Activated naive CD8-positive, alpha-beta T cell treated with anti-CD3 and anti-CD28 coated beads, Interleukin-2, amount 10 ng/mL, durations not matched to agents 7 days and 5 days (primary cell): ENCODE data around the gene TWF2. TPM values are rescaled to one million over a fixed set of nuclear protein-coding genes. Genes with fewer than 3 reads are reported as not detected.
"Not testable (repeated sequence)": the region's sequence is repeated elsewhere in the genome, so short reads cannot be mapped to it uniquely, and the experiment has no call there.

Experiments
- ATAC-seq: fragments of 150-1000 bp; cut with Tn5 transposase; one replicate; pipeline ENCODE4 v1.10.0; 2021; ENCODE audit warnings: low read depth, moderate library complexity
- POLR2A ChIA-PET: fragments of 350-600 bp; sonication (Branson Sonifier 250); formaldehyde crosslinking; loops from one replicate; lab custom pipeline; 2021; ENCODE audit warnings: antibody characterized with exemption; lab: Charles Lee
- DNase-seq: peaks from one replicate; pipeline ENCODE4 v3.0.0; 2021
- H3K27ac Mint-ChIP-seq: one replicate; pipeline ENCODE4 v1.8.0; 2022; ENCODE audit warnings: mild to moderate bottlenecking, mixed read lengths
- H3K27me3 Mint-ChIP-seq: one replicate; pipeline ENCODE4 v1.8.0; 2022; ENCODE audit warnings: mild to moderate bottlenecking, moderate library complexity, mixed read lengths
- H3K36me3 Mint-ChIP-seq: one replicate; pipeline ENCODE4 v1.8.0; 2021; ENCODE audit warnings: mild to moderate bottlenecking, mixed read lengths
- H3K4me1 Mint-ChIP-seq: one replicate; pipeline ENCODE4 v1.8.0; 2021; ENCODE audit warnings: mixed read lengths
- H3K4me3 Mint-ChIP-seq: one replicate; pipeline ENCODE4 v1.8.0; 2022; ENCODE audit warnings: mild to moderate bottlenecking, moderate library complexity, mixed read lengths
- H3K9me3 Mint-ChIP-seq: one replicate; pipeline ENCODE4 v1.8.0; 2021; ENCODE audit warnings: mixed read lengths
- total RNA-seq, 2 experiments: library from RNA; stranded (reverse); gene quantifications; one replicate each; pipeline ENCODE4 v1.2.3, GENCODE V29; 2021

TWF2 gene
- total RNA-seq, result 100 to 1,000 TPM; 118 to 122 TPM

GRCh38 chr3:52238761-52239701, at the start of gene TWF2:
Gene TWF2, minus strand, starts transcription at chr3:52239158. Its CDS starts 142 bp downstream, at chr3:52239016.
- Mint-ChIP-seq H3K27ac (peak within 1 kb of the TSS; percentile 96), H3K36me3 (peaks cover 19% of the 10 kb centered on the region), H3K4me3 (peak within 1 kb of the TSS; percentile 99), H3K4me1 (peaks cover 57% of the 10 kb centered on the region), H3K9me3 (no peaks in the 10 kb centered on the region), H3K27me3 (no peaks in the 10 kb centered on the region)
- ATAC-seq (peak; percentile 72), DNase-seq (peak; percentile 98)
- POLR2A ChIA-PET, result interaction anchor here (0.6 to 30.7 kb wide), 7 partner anchors 13 to 128 kb away, joined by 3 to 1053 read pairs (median 4); partner anchors contain the start of genes GLYCTK, TLR9 and WDR82

GRCh38 chr3:52288674-52289073, 49.7 kb upstream of the TWF2 start:
- Mint-ChIP-seq H3K27me3 (no peaks in the 10 kb centered on the region), H3K27ac (peak overlapping the region; percentile 100), H3K4me3 (peak overlapping the region; percentile 98), H3K4me1 (peaks cover 42% of the 10 kb centered on the region), H3K9me3 (no peaks in the 10 kb centered on the region), H3K36me3 (peaks cover 9% of the 10 kb centered on the region)
- POLR2A ChIA-PET, result interaction anchor here (0.9 to 25.1 kb wide), 7 partner anchors 10 to 69 kb away, joined by 3 to 1053 read pairs (median 7); partner anchors contain the start of genes PPM1M, TWF2 and WDR82
- no peak for DNase-seq
- ATAC-seq, result no peak

DNA sequence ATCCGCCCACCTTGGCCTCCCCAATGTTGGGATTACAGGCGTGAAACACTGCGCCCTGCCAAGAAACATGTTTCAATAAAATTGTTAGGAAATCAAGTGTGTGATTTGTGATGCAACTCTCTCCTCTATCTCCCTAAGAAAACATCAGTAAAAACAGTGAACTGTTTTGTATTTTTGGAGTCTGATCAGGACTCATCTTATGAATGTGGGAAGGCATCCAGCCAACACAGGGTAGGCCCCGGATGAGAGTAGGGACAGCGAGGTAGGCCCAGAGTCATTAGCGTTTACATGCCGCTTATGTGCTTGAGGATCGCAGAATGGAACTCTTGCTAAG, 47.8 kb upstream of the TWF2 start:
- POLR2A ChIA-PET, result interaction anchor here (1.4 to 25.1 kb wide), 3 partner anchors 8 to 64 kb away, joined by 10 to 1053 read pairs (median 63); partner anchors contain the start of genes PPM1M, TWF2 and WDR82
- peaks cover 49% of the 10 kb centered on the region for H3K4me1 Mint-ChIP-seq
- H3K27me3 Mint-ChIP-seq, result no peaks in the 10 kb centered on the region
- peak overlapping the region; percentile 100 for H3K27ac Mint-ChIP-seq
- ATAC-seq (no peak), DNase-seq (peak; percentile 12)
- H3K36me3 Mint-ChIP-seq, result peaks cover 9% of the 10 kb centered on the region
- no peaks in the 10 kb centered on the region for H3K9me3 Mint-ChIP-seq
- peak overlapping the region; percentile 98 for H3K4me3 Mint-ChIP-seq

GRCh38 chr3:52284051-52284450, 45.1 kb upstream of the TWF2 start:
- peak; percentile 27 for DNase-seq
- not testable (repeated sequence) for H3K9me3 Mint-ChIP-seq, H3K4me3 Mint-ChIP-seq

DNA sequence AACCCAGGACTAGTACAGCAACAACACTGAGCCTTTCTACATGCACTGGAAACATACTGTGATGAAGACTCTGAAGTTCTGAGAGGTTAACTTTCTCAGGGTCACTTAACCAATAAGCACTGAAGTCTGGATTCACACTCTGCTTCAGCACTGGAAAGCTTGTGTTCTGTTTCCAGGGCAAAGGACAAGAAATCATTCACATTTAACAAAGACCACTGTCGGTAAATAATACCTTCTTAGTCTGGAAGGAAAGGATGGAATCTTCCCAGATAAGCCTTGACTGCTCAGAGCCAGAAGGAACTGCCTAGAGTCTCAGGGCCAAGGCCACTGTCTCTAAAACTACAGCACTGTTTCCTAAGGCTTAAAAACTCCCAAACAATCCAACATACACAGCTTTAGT, 44.3 kb upstream of the TWF2 start:
- H3K27me3 Mint-ChIP-seq, result no peaks in the 10 kb centered on the region
- H3K4me1 Mint-ChIP-seq, result peaks cover 51% of the 10 kb centered on the region
- ATAC-seq (no peak), DNase-seq (no peak)
- H3K4me3 Mint-ChIP-seq, result no peak overlapping the region
- POLR2A ChIA-PET, result interaction anchor here (0.8 to 25.1 kb wide), 2 partner anchors 38 to 61 kb away, joined by 3 to 1053 read pairs; partner anchors contain the start of genes PPM1M and TWF2
- peaks cover 12% of the 10 kb centered on the region for H3K36me3 Mint-ChIP-seq
- H3K27ac Mint-ChIP-seq, result peak overlapping the region; percentile 82
- no peaks in the 10 kb centered on the region for H3K9me3 Mint-ChIP-seq

More at GRCh38 chr3:52284051-52284450, 45.1 kb upstream of the TWF2 start:
- Mint-ChIP-seq H3K4me1 (peaks cover 53% of the 10 kb centered on the region), H3K27ac (peak overlapping the region; percentile 82)
- not testable (repeated sequence) for H3K36me3 Mint-ChIP-seq, H3K27me3 Mint-ChIP-seq, ATAC-seq
- POLR2A ChIA-PET, result interaction anchor here (0.6 to 25.1 kb wide), 3 partner anchors 38 to 148 kb away, joined by 3 to 1053 read pairs (median 4); partner anchors contain the start of genes PPM1M, TLR9 and TWF2

DNA sequence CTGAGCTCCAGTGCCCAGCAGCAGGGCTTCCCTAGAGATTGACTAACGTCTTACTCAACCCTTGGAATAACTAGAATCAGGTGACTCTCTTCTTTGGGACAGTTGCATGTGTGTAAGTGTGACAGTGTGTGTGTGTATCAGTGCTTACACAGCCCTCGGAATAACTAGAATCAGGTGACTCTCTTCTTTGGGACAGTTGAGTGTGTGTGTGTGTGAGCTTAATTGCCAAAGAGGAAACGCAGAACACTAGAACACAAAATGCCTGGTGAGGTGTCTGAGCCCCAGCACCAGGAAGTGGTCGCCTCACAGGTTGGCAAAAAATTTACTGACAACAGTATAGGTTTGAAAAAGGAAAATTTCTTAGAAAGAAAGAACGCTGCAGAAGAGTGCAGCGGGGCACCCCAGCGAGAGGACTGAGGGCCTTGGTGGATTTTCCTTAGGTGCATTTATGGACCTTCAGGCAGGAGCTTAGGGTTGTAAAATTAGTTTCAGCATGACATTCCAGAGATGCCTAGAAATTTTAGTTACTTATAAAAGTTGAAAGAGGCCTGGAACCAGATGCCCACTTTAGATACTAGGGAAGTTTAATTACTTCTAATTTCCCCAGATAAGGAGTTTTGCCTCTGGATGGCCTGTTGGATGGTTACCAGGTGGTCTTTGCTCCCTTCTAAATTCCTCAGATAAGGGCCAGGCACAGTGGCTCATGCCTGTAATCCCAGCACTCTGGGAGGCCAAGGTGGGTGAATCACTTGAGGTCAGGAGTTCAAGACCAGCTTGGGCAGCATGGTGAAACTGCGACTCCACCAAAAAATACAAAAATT, 43.2 kb upstream of the TWF2 start:
- Mint-ChIP-seq H3K9me3 (no peaks in the 10 kb centered on the region), H3K27me3 (no peaks in the 10 kb centered on the region), H3K36me3 (peaks cover 16% of the 10 kb centered on the region), H3K4me1 (peaks cover 51% of the 10 kb centered on the region), H3K27ac (peak overlapping the region; percentile 93), H3K4me3 (peak overlapping the region; percentile 81)
- DNase-seq (peak; percentile 52), ATAC-seq (peak; percentile 27)
- POLR2A ChIA-PET, result interaction anchor here (0.6 to 25.1 kb wide), 8 partner anchors 8 to 782 kb away, joined by 4 to 1053 read pairs (median 6); partner anchors contain the start of genes PPM1M, TLR9 and TWF2

GRCh38 chr3:52280050-52280461, 41.1 kb upstream of the TWF2 start:
- peaks cover 24% of the 10 kb centered on the region for H3K36me3 Mint-ChIP-seq
- no peaks in the 10 kb centered on the region for H3K27me3 Mint-ChIP-seq
- peak overlapping the region; percentile 96 for H3K4me3 Mint-ChIP-seq
- H3K9me3 Mint-ChIP-seq, result no peaks in the 10 kb centered on the region
- DNase-seq, result peak; percentile 9
- peak overlapping the region; percentile 99 for H3K27ac Mint-ChIP-seq
- POLR2A ChIA-PET, result interaction anchor here (4.7 to 25.1 kb wide), 4 partner anchors 8 to 60 kb away, joined by 45 to 1053 read pairs (median 56); partner anchors contain the start of genes GLYCTK, PPM1M, TLR9 and TWF2
- no peak for ATAC-seq
- H3K4me1 Mint-ChIP-seq, result peaks cover 47% of the 10 kb centered on the region

DNA sequence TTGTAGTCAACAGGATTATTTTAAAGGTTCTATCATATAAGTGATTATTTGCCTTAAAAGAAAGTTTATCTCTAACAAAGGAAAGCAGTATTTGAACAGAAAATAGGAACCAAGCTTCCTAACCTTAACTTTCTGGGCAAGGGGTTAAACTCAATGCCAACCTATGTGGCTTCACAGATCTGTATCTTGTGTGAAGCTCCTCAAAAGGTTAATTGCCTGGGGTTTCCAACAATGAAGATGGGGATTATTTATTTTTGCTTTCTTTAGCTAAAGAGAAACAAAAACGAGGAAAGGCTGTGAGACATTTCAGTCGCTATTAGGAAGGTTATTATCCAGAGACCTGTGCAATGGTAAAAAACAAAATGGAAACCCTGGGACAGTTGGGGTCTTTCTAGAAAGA, 40.6 kb upstream of the TWF2 start:
- no peaks in the 10 kb centered on the region for H3K27me3 Mint-ChIP-seq
- no peak for DNase-seq
- H3K36me3 Mint-ChIP-seq, result peaks cover 25% of the 10 kb centered on the region

DNA sequence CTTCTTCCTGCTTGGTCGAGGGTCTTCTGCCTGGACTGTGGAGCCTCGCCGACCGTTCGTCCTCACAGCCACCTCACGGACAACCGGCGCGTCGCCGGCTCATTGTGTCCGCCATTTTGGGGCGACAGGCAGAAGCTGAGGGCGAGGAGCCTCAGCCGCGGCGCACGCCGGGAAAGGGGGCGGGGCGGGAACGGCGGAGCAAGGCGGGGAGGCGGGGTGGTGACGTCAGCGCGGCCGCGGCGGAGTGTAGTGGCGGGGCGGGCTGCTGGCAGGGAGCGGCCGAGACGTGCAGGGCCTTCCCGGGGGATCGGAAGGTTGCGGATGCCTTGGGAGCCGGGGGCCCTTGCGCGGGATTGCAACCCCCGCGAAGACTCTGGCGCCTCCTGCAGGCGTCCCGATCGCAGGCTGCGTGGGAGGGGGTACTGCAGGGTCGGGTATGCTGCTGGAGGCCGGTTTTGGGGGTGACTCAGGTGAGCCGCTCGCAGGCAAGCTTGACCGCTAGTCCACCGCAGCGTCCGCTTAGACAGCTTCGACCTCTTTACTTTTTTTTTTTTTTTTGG, 39.6 kb upstream of the TWF2 start, which contains the start of gene WDR82:
TSS of gene WDR82 (minus strand) at position 140 of the 560 bp plus-strand sequence. CDS start 288 bp downstream, outside the sequence.
- peak within 1 kb of the TSS; percentile 99 for H3K27ac Mint-ChIP-seq
- POLR2A ChIA-PET, result interaction anchor here (1.0 to 25.1 kb wide), 11 partner anchors 10 to 1669 kb away, joined by 3 to 1053 read pairs (median 10); partner anchors contain the start of genes GLYCTK, POC1A, PPM1M and TLR9
- peaks cover 32% of the 10 kb centered on the region for H3K36me3 Mint-ChIP-seq
- no peaks in the 10 kb centered on the region for H3K27me3 Mint-ChIP-seq
- DNase-seq (peak; percentile 100), ATAC-seq (peak; percentile 70)
- no peaks in the 10 kb centered on the region for H3K9me3 Mint-ChIP-seq
- H3K4me3 Mint-ChIP-seq, result peak within 1 kb of the TSS; percentile 98
- H3K4me1 Mint-ChIP-seq, result peaks cover 51% of the 10 kb centered on the region

More for the DNA sequence above, 40.6 kb upstream of the TWF2 start:
- Mint-ChIP-seq H3K4me1 (peaks cover 47% of the 10 kb centered on the region), H3K9me3 (no peaks in the 10 kb centered on the region), H3K4me3 (peak overlapping the region; percentile 96), H3K27ac (peak overlapping the region; percentile 99)
- POLR2A ChIA-PET, result interaction anchor here (0.6 to 25.1 kb wide), 7 partner anchors 9 to 148 kb away, joined by 3 to 1053 read pairs (median 45); partner anchors contain the start of genes GLYCTK, PPM1M, TLR9 and TWF2
- ATAC-seq, result no peak

DNA sequence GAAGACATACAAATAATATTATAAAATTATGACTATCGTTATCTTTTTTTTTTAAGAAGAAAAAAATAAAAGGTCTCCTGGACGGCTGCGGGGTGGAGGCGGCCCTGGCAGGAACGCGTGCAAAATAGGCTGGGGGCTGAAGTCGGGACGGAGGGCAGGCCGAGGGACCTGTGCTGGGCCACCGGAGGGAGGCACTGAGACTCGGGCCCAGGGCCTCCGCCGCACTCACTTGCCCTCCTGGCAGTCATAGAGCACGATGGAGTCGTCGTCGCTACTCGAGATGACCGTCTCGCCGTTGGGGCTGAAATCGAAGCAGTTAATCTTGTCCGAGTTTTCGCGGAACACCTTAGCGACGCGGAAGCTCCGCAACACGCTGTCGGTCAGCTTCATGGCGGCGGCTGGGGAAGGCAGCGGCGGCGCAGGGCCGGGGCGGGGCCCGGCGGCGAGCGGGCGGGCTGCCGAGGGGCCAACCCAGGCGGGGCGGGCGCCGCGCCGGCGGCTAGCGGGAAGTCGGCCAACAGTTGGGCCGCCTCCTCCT, 39.1 kb upstream of the TWF2 start:
- H3K4me3 Mint-ChIP-seq, result peak overlapping the region; percentile 98
- H3K4me1 Mint-ChIP-seq, result peaks cover 51% of the 10 kb centered on the region
- no peaks in the 10 kb centered on the region for H3K9me3 Mint-ChIP-seq
- POLR2A ChIA-PET, result interaction anchor here (0.7 to 25.1 kb wide), 11 partner anchors 10 to 1668 kb away, joined by 3 to 1053 read pairs (median 10); partner anchors contain the start of genes DCAF1, GLYCTK, POC1A and PPM1M
- H3K36me3 Mint-ChIP-seq, result peaks cover 37% of the 10 kb centered on the region
- ATAC-seq (peak; percentile 59), DNase-seq (peak; percentile 89)
- peak overlapping the region; percentile 99 for H3K27ac Mint-ChIP-seq
- H3K27me3 Mint-ChIP-seq, result no peaks in the 10 kb centered on the region

GRCh38 chr3:52277071-52277964, 38.4 kb upstream of the TWF2 start:
- H3K27me3 Mint-ChIP-seq, result no peaks in the 10 kb centered on the region
- H3K4me1 Mint-ChIP-seq, result peaks cover 56% of the 10 kb centered on the region
- POLR2A ChIA-PET, result interaction anchor here (0.6 to 25.1 kb wide), 13 partner anchors 9 to 1676 kb away, joined by 3 to 1053 read pairs (median 7); partner anchors contain the start of genes CISH, DCAF1, GLYCTK and POC1A
- ATAC-seq (peak; percentile 14), DNase-seq (peak; percentile 78)
- H3K36me3 Mint-ChIP-seq, result peaks cover 42% of the 10 kb centered on the region
- peak overlapping the region; percentile 97 for H3K27ac Mint-ChIP-seq
- no peaks in the 10 kb centered on the region for H3K9me3 Mint-ChIP-seq
- peak overlapping the region; percentile 98 for H3K4me3 Mint-ChIP-seq
